ENCODE results near the gene ABCC4. TPM values are rescaled to one million over a fixed set of nuclear protein-coding genes. Genes with fewer than 3 reads are reported as not detected.

Gene ABCC4
- polyA plus RNA-seq, 1 donor = 3.1 TPM

- DNase-seq = no peak
Measured at GRCh38 chr13:94987869-94988268, 313.4 kb downstream of the ABCC4 start.

DNA sequence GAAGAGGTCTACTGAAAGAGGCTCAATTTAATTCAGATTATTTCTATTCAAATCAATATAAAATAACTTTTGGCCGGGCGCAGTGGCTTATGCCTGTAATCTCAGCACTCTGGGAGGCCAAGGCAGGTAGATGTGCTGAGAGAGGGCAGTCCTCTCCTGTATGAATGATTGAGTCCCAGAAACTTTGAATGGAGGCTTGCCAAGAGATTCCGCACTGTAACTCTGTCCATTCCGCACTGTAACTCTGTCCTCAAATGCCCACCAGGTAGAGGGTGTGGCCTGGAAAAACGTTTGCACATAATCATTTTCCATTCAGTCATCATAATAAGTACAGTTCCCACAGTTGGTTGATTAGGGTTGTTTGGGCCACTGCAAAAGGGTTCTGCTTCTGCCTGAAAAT lies 314.2 kb downstream of the ABCC4 start:
- no peak for DNase-seq

- DNase-seq = no peak
Measured at GRCh38 chr13:94984958-94985357, 316.3 kb downstream of the ABCC4 start.

- no peak for DNase-seq
Measured at GRCh38 chr13:94978516-94978915, 322.7 kb downstream of the ABCC4 start.

DNA sequence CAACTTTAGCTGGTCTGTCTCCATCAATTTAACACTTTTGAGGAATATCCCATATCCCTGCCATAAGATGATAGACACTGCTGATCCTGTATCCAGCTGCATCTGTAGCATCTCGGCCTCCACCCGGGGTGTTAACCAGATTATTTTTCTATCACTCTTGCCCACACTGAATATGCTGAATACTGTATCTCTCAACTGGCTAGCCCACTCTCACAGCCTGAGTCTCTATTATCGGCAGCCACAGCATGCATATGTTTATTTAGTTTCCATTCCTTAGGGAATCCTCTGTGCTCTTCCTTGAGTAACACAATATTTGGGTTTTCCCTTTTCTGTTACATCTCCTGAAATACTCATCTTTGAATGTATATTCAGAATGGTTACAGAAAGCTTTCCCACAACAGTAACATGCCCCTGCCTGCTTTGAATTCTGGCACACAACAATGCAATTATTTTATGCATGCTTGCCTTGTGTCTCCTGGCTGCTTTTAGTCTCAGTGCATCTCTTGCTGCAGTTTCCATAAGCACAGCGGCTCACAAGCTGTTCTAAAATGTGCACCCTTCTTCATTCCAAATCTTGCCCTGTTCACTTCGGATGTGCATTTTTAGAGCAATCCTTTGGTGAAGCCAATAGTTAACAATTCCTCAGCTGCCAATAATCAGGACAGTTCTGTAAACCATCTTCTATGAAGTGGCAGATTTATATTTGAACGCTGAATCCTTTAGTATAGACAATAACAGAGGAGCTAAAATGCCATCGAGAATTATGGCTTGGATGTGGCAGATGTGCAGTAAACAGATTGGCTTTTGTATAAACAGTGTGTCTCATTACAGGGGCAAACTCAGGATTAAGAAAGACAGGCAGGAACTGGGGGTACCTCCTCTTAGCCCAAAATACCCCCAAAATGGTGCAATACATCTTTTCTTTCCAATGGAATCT lies 327.0 kb downstream of the ABCC4 start:
- no peak for DNase-seq

- no peak for DNase-seq
Measured at GRCh38 chr13:94972262-94972661, 329.0 kb downstream of the ABCC4 start.

Data from hindlimb muscle (tissue), 1 donor.